OCI-M2 (cell line): ENCODE measurements around the gene INPP5A.

Experiments
- DNase-seq: peaks from one replicate; lab custom pipeline; 2025; ENCODE audit not compliant: unreplicated experiment; lab: John Stamatoyannopoulos, UW

INPP5A gene

DNA sequence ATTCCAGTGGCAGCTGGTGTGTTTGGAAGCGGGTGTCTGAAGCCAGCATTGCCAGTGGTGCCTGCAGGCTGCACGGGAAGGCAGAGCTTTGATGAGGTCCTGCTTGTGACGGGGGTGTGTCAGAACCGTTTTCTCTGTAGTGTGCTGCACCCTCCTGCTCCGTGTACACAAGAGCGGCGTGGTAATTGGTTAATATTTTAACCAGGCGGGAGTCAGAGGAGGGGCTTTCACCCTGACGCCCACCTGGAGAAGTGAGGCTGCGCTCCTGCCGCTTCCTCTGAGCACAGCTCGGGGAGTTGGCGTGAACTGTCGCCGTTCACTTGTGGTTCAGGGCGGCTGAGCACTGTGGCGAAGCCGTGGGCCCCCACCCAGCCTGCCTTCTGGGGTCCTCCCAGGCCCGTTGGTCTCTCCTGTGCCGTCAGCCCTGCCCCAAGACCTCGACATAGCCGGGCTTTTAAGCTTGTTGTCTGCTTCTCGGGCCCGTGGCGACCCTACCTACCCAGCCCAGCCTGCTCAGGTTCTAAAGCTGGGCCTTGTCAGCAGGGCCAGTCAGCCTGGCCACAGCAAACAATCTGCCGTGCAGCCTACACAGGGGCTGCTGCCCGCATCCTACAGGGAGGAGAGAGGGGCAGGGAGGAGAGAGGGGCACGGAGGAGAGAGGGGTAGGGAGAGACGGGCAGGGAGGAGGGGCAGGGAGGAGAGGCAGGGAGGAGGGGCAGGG, 236.8 kb downstream of the INPP5A start:
- DNase-seq: no peak

DNA sequence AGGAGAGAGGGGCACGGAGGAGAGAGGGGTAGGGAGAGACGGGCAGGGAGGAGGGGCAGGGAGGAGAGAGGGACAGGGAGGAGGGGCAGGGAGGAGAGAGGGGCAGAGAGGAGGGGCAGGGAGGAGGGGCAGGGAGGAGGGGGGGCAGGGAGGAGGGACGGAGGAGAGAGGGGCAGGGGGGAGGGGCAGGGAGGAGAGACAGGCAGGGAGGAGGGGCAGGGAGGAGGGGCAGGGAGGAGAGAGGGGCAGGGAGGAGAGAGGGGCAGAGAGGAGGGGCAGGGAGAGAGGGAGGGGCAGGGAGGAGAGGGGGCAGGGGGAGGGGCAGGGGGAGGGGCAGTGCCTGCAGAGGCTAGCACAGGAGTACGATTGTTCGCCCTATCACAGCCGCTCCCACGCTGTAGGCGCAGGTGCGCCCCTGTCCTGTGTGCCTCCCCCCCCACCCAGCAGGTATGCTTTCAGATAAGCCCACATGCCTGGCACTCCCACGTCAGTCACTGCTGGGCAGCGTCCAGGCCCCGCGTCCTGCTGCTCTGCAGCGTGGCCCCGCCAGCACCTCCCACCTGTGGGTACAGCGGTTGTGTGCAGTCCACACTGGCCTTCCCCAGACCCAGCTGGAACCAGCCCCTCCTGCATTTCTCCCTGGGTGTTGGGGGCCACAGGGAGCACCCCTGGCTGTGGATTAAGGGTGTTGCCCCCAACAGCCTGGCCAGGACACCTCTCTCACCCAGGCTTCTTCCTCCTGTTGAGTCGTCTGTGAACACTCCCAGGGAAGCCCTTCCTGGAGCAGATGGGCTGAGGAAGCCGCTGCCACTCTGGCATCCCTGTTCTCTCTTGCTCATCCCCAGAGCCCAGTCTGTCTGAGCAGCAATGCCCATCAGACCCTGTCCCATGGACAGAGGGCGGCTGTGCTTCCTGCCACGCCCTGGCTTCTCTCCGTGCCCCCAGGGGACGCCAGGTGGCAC, 237.6 kb downstream of the INPP5A start:
- no peak for DNase-seq

DNA sequence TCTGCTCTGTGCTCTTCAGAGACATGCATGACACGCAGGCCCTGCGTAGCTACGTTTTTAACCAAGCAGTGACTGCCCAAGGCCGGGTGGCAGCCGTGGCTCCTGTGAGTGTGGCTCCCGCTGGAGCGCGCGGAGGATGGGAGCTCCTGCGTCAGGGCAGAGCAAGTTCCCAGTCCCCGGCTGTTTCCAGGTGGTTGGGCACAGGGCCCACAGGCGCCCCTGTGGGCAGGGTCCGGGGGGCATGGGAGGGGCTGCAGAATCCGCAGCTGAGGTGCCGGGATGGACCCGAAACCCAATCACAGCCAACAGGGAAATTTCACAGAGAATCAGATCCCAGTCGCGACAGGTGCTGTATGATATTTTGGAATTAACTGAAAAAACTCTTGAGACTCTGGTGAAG, 238.6 kb downstream of the INPP5A start:
- no peak for DNase-seq

DNA sequence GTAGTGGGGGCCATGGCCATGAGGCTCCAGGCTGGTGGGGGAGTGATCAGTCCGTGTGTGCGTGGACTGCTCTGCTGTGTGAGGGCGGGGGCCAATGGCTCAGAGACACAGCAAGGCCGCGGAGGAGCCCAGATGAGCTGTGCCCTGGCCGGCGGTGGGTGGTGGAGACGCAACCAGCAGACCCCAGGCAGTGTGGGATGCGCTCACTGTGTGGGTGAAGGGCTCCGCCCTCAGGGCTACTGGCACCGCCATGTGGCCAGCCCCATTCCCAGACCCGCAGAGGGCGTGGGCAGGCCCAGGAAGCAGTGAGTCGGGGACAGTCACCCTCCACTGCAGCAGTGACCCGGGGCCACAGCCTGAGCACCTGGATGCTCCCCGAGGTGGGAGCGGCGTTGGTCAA, 239.2 kb downstream of the INPP5A start:
- no peak for DNase-seq

DNA sequence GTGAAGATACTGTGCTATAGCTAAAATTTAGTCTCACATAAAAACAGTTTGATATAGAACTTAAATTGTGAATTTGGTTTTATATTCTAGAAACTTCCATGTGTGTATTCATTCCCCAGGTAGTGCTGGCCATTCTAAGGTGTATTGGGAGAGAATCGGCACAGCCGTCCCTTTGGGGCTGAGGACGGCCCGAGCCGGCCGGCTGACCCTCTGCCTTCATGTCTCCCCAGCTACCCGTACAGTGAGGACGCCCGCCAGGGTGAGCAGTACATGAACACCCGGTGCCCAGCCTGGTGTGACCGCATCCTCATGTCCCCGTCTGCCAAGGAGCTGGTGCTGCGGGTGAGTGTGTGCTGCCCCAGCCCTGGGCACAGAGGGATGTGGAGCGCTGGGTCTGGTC, 239.9 kb downstream of the INPP5A start:
- DNase-seq: no peak

DNA sequence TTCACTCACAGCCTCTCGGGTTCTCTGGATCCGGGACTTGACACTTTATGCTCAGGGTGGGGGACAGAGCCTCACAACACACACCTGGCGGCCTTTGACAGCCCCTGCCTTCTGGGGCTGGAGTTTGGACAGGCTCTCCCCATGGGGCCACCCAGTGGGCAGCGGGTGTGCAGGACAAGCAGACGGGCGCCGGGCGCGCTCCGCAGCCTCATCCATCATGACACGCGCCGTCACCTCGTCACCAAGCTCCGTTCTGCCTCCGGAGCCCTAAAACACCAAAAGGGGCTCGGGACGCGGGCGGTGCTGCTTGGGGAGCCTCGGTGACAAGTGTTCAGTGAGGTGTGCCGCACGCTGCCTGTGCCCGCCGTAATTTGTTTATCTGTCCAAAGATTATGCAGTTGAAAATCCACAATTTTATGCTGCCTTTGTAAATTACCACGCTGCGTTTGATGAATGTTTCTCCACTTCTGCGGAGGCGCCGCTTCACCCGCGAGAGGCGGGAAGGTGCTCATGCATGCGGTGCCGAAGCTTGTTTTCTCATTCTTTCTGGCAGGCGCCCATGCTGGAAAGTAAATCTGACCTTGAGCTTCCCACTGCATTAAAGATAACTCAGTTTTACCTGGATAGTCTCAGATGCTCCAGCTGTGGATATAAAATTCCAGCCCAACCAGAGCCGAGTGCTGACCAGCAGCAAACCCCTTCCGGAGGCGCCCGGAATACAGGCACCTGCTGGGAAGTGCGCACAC, 242.1 kb downstream of the INPP5A start:
- DNase-seq: no peak

DNA sequence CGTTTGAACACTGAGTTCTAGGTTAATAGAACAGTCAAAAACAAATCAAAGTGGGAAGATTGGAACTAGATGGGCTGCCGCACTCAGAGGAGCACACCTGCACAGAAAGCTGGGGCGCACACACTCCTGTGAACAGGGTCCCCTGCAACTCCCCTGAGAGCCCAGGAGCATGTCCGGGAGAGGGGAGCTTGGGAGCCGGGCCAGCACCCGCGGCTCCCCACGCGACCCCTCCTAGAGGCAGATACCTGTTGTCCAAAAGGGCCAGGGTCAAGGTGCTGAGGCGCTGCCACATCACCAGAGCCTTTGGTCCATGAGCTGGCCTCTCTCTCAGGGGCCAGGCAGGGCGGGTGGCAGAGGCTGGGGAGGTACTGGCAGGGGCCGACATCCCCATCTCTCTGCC, 242.8 kb downstream of the INPP5A start:
- DNase-seq: no peak

DNA sequence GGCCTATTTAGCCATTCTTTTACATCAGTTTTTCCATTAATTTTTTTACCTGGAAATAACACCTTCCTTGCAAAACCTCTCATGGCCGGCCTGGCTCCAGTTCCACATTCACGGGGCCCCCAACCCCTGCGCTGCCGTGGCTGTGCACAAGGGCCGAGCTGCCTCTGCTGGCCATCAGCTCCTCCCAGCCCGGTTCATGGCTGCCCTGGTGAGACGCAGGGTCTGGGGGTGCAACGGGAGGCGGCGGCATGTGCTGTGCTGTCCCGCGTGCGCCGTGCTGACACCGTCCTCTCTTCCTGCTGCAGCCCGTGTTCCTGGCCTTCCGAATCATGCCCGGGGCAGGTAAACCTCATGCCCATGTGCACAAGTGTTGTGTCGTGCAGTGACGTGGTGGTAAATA, 244.0 kb downstream of the INPP5A start:
- no peak for DNase-seq

DNA sequence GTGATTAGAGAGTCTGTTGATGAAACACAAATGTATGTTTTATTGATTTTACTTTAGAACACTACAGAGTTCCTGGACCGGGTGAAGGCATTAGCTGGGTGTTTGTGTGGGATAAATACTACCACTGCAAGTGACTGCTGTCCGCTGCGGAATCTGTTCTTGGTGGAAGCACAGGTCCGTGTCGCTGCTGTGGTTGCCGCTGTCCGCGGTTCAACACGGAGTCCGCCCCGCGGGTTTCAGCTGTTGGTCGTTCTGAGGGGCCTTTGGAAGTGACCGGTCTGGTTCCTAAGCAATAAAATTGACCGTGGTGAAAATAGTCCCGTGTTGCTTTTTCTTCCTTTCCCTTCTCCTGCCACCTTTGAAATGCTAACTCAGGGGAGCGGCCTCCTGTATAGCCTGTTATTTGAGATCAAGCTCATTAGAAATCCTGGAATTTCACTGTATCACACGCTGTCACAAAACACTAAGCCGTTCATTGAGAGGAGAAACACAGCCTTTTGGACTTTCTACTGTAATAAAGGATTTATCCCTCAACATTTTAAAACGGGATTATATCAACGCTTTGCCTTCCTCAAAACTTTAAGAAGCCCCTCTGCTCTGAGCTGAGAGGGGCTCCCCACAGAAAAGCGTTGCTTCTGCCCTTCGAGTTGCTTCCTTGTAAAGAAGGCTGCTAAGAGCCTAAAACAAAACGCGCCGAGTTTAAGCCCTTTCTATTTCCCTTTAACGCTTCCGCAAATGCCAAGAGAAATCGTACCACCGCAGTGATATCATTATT, 245.8 kb downstream of the INPP5A start:
- no peak for DNase-seq

DNA sequence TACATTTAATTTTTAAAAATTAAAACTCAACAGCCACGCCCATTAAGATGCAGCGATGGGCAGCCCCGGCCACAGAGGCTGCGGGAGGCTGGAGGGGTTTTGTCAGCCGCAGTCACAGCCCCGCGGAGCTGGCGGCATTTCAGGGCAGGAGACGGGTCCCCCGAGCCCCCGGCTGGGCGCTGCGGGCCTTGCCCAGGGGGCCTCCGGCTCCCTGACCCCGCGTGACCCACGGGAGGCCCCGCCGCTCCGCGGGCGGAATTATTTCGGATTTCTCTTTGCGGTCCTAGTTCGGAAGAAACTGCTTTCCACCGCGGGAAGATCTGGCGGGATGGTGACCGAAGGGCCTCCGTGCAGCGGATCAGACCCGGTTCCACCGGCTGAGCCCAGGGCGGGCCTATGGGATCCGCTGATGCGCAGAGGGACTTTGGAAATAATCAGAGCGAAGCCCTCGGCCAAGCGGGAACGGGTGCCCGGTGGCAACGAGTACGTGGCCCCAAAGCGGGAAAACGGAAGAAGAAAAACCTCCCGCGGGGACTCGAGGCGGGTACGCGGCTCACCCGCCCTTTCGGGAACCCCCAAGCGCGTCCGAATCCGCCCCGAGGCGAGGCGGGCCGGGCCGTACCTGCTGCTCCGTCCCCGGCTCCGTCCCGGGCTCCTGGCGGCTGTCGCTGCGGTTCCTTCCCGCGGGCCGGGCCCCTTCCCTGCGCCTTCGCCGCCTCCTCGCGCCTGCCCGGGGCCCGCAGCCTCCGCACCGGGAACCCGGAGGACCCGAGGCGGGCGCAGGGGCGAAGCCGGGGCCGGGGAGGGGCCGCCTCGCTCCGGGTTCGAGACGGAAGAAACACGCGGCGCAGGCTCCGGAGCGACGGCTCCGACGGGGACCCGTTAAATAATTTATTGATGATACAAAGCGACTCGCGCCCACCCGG, 246.6 kb downstream of the INPP5A start:
- no peak for DNase-seq

DNA sequence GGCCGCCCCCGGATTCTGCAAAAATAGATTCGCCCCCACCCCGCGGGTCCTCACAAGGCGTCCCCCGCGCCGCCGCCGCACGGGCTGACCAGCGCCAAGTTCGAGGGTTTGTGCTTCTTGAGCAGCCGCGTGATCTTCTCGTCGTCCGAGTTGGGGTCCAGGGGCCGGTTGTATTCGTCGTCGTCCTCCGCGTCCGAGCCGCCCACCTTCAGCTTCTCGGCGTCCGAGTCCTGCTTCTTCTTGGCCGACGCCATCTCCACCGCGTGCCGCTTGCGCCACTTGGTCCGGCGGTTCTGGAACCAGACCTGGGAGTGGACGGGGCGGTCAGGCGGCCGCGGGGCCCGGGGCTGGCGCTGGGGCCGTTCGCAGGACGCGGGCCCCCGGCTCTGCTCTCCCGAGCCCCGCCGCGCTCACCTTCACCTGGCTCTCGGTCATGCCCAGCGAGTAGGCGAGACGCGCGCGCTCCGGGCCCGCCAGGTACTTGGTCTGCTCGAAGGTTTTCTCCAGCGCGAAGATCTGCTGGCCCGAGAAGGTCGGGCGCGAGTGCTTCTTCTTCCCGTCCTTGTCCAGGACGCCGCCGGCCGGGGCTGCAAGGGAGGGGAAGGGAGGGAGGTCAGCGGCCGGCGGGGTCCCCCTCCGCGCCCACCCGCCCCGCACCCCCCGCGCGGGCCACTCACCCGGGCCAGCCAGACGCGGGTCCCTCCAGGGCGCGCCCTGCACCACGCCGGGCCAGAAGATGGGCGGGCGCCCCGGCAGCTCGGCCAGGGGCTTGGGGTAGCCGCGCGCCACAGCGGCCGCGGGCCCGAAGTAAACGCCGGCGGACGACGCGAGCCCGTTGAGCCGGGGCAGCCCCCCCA, 247.5 kb downstream of the INPP5A start:
- DNase-seq: no peak

DNA sequence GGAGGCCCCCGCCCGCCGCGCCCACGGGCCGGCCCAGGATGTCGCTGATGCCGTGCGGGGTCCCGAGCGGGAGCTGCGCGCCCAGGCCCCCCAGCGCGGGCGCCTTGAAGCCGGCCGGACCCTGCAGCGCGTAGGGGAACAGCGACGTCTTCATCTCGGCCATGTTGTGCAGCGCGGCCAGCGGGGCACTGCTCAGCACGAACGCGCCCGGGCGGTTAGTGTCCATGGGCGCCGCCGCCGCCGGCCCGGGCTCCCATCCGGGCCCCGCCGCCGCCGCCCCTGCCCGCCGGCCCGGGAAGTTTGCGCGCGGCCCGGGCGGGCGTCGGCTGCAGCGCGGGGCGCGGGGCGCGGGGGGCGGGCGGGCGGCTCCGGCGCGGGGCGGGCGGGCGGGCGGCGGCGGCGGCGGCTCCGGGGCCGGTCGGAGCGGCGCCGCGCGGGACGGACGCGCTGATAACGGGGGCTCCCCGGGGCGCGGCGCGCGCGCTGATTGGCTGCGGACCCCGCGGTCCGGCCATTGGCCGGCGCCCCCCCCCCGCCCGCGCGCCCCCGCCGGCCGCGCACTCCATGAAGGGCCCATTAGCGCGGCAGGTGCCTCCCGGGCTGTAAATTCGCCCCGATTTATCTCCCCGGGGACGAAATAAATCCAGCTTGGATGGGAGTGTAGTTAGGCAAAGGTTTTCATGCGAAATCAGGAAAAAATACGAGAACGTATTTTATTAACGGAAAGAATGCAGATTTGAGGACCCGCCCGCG, 248.3 kb downstream of the INPP5A start, which contains the start of gene NKX6-2:
Gene NKX6-2, minus strand, starts transcription at position 425 of the 753 bp plus-strand sequence. Its CDS starts 199 bp downstream, at position 226.
- no peak for DNase-seq

DNA sequence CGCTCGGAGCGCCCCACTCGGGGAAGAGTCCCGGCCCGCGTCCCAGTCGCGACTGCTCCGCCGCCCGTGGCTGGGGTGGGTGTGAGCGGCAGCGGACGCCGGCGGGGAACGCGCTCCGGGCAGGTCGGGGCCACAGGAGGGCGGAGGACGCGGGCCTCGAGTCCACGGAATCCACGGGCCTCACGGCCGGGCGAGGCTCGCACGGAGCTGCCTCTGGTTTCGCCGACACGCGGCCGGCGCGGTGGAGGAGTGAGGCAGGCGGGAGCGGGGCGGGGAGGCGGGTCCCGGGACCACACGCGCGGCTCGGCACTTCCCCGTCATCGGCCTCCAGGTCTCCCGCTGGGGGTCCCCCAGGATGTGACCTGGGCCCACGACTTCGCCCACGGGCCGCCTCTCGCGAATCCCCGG, 248.9 kb downstream of the INPP5A start:
- no peak for DNase-seq

DNA sequence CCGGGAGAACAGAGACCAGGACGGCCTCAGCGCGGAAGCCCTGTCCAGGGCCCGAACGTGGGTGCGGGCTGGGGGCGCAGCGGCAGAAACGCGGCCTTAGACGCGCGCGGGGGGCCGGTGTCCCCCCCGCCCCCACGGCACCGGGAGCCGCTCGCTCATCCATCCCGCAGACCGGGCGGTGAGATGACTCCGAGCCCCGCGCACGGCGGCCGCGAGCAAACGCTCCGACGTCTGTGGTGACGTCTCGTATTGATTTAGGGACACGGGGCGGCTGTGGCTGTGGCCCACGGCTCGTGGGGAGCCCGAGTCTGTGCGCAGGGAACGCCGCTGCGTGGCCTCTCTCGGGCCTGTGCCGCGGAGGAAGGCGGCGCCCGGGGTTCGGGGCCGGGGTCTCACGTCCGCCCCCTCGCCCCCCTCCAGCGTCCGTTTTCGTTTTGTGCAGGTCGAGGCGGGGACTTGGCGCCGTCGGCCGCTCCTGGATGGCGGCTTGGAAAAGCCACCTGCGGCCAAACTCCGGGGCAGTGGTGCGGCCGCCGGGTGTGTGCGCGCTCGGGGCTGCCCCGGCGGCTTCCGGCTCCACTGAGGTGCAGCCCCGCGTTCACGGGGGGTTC, 249.4 kb downstream of the INPP5A start:
- no peak for DNase-seq

DNA sequence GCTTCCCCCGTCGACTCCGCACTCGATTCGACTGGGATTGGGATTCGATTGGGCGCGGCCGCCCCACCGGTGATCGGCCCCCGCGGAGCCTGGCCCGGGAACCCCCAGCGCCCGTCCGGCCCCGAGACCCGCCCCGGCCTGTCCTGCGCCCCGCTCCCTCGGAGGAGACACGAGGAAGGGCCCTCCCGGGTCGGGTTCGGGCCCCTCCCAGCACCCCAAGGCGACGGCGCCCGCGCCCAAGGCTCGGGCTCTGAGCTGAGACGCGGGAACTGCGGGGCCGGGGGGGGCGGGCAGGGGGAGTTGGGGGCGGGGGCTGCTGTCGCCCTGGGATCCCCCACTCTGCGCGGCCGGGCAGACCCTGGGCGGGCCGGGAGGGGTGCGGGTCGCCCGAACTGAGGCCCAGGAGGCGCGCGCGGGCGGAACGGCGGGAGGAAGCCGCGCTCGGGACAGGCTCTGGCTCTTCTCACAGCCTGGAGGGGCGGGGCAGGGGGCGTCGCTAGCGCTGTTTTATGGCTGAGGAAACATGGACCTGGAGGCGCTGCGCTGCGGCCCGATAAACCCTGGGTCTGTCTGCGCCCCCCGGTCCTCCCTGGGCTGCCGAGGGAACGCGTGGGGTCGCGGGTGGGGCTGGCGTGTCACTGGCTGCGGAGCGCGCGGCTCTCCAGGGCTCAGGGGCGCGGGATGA, 250.1 kb downstream of the INPP5A start:
- no peak for DNase-seq

DNA sequence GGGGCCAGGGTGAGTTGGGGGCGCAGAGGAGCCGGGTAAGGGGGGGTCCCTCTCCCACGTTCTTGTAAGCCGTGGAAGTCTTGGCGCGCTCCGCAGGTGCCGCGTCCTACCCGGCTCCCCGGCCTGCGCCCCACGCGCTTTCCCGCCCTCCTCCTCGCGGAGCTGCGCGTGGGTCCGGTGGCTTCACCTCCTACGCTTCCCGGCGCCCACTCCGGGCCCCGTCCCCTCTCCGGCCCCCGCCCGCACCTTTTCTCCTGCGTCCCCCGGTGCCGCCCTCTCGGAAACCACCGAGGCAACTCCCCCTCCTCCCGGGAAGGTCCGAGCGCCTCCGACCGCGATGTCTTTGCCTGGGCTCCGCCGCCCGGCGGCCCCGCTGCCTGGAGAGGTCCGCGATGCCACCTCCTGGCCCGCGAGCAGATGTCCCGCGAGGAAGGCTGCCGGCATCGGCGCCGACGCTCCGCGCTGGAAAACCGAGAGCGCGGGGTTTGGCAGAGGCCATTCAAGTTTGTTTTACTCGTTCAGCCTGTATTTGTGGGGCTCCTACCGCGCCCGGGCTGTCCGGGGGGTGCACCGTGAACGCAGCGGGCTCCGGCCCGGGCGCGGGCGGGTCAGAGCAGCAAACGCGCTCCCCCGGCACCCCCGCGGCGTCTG, 250.7 kb downstream of the INPP5A start:
- no peak for DNase-seq
